Heart left ventricle (tissue), 16 donors: ENCODE data around the gene MVB12B. TPM values are rescaled to one million over a fixed set of nuclear protein-coding genes. Genes with fewer than 3 reads are reported as not detected.

Experiments
- ATAC-seq, 4 donors: fragments of 200-7000 bp; cut with Tn5 transposase; one replicate each; pipeline ENCODE4 v1.9.1; 2020 to 2022; ENCODE audit warnings: moderate library complexity in 4 of 4, mild to moderate bottlenecking in 3 of 4, moderate number of reproducible peaks in 1 of 4
- DNase-seq, 5 donors: peaks; one replicate each; pipeline ENCODE4 v3.0.0-alpha.2; 2020
- H3K27ac ChIP-seq, 12 donors: fragments of 200-600 bp; sonication (generic) in 4 of 12; one replicate each; pipeline versions ENCODE4 v1.5.0 to v1.8.0; 2016 to 2022; ENCODE audit warnings: mild to moderate bottlenecking in 2 of 12
- H3K27me3 ChIP-seq, 9 donors: fragments of 200-600 bp; sonication (generic) in 2 of 9; one replicate each; pipeline versions ENCODE4 v1.5.1 to v1.8.0; 2016 to 2022; ENCODE audit warnings: mild to moderate bottlenecking in 3 of 9
- H3K36me3 ChIP-seq, 9 donors: fragments of 200-600 bp; sonication (generic) in 2 of 9; one replicate each; pipeline versions ENCODE4 v1.5.0 to v1.8.0; 2018 to 2022; ENCODE audit warnings: mild to moderate bottlenecking in 2 of 9
- H3K4me1 ChIP-seq, 12 donors: fragments of 200-600 bp; sonication (generic) in 4 of 12; one replicate each; pipeline versions ENCODE4 v1.5.0 to v1.8.0; 2016 to 2022; ENCODE audit warnings: mild to moderate bottlenecking in 3 of 12
- H3K4me3 ChIP-seq, 12 donors: fragments of 200-600 bp; sonication (generic) in 4 of 12; one replicate each; pipeline versions ENCODE4 v1.5.0 to v1.8.0; 2017 to 2022; ENCODE audit warnings: mild to moderate bottlenecking in 9 of 12, moderate library complexity in 4 of 12
- H3K9me3 ChIP-seq, 12 donors: fragments of 200-600 bp; sonication (generic) in 4 of 12; one replicate each; pipeline versions ENCODE4 v1.5.0 to v1.8.0; 2016 to 2022; ENCODE audit warnings: mild to moderate bottlenecking in 1 of 12
- POLR2A ChIP-seq, 2 donors: fragments of 450-650 bp; IDR thresholded peaks; one replicate each; pipeline ENCODE4 v1.6.1; 2017; ENCODE audit warnings: antibody characterized with exemption in 2 of 2, mild to moderate bottlenecking in 2 of 2, moderate library complexity in 2 of 2
- WGBS, 4 donors: extraction: QIAGEN DNeasy Blood & Tissue Kit in 2 of 4; methylation state at CpG; one replicate each; pipeline versions ENCODE4 v1.1.5 to v1.1.7; 2013 to 2018; 5-methylcytosine and 5-hydroxymethylcytosine counted together
- intact Hi-C, 10 donors: fragments of 100-400 bp; cut with DNase I; formaldehyde crosslinking; loops; one replicate each; pipeline versions ENCODE4 v1.11.1 to v1.14.2; 2022
- polyA plus RNA-seq, 2 donors: library from polyadenylated mRNA; stranded (reverse); fragments of 200-250 nt; gene quantifications; one replicate each; pipeline ENCODE4 v1.2.3, GENCODE V29; 2013
- total RNA-seq, 9 donors: library from RNA; depleted of rRNA in 2 of 9; stranded (reverse); fragments of >200 nt in 2 of 9; fragmentation: NEBNext Ultra II Directional in 3 of 9; extraction: Animal tissue kit (Norgen Biotek cat#: 25700) in 3 of 9; gene quantifications; one replicate each; pipeline versions ENCODE4 v1.1.0 to v1.2.4, GENCODE V29; 2016 to 2023
- TF ChIP-seq, protein P1 (sequence below), 12 donors: fragments of 200-600 bp; sonication (generic) in 4 of 12; IDR thresholded peaks; one replicate each; pipeline versions ENCODE4 v1.5.0 to v1.8.0; 2018 to 2022; ENCODE audit warnings: antibody characterized with exemption in 12 of 12, mild to moderate bottlenecking in 5 of 12
- donor health status: ischemic (EF 13 %, LVEDD 7.1; RV severe dilation, severe dysfunction).
- donor health status: healthy with polysubstance abuse.
- donor health status: DM: no; HTN: yes; CAD: no.
- donor health status: DM: no; HTN: no; CAD: no.
- donor health status: ischemic (EF 25% LVEDD 6.9; RV normal size, moderate dysfunction).
- donor health status: ischemic (EF 25% LVEDD 5.7; RV mildly dilated, moderate dysfunction).
- donor health status: healthy.
- donor health status: DM: yes; HTN: yes; CAD: no.
- donor health status: ischemic (EF 35%, LVEDD 5.7; RV mildly dilated, moderate dysfunction).
- donor health status: nonischemic (EF 11% LVEDD 7.7; RV severe dilation, severe dysfunction).
- donor health status: DM: yes; HTN: yes; CAD: no.
- donor health status: PGD.
- donor health status: ischemic (EF 29% LVEDD 5.4; RV normal size, mild dysfunction).
- donor health status: nonischemic (EF 23%, LVEDD 6.1; RV moderate dilation, normal function).

MVB12B gene
- total and polyA plus RNA-seq, 11 donors = 4.9 to 16.2 (median 11.0) TPM

DNA sequence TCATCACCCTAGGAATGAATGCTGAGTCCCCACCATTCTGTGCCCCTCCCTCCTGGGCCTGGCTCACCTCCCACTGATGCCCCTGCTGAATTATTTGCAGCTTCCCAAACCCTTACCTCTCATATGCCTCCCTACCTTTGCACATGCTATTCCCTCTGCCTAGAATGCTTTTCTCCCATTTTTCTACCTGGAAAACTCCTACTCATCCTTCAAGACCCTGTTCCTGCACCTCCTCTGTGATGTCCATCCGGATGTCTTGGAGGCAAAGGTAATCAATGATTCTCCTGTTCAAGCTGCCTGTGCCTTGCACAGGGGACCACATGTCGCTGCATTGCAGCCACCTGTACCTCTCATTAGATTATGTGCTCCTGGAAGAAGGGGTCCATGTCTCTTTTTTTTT, 182.3 kb downstream of the MVB12B start:
- DNase-seq (no peak), ATAC-seq (no peak)
- Histone ChIP-seq H3K27me3 (peaks cover 6 to 30% (median 8%) of the 10 kb centered on the region in 9 donors), H3K27ac (no peak overlapping the region), H3K36me3 (peaks cover 0 to 10% (median under 1%) of the 10 kb centered on the region in 9 donors), H3K4me3 (no peak overlapping the region), H3K9me3 (no peaks in the 10 kb centered on the region), H3K4me1 (peaks cover 0 to 5% (median 0%) of the 10 kb centered on the region in 12 donors)
- TF ChIP-seq, protein P1, sequence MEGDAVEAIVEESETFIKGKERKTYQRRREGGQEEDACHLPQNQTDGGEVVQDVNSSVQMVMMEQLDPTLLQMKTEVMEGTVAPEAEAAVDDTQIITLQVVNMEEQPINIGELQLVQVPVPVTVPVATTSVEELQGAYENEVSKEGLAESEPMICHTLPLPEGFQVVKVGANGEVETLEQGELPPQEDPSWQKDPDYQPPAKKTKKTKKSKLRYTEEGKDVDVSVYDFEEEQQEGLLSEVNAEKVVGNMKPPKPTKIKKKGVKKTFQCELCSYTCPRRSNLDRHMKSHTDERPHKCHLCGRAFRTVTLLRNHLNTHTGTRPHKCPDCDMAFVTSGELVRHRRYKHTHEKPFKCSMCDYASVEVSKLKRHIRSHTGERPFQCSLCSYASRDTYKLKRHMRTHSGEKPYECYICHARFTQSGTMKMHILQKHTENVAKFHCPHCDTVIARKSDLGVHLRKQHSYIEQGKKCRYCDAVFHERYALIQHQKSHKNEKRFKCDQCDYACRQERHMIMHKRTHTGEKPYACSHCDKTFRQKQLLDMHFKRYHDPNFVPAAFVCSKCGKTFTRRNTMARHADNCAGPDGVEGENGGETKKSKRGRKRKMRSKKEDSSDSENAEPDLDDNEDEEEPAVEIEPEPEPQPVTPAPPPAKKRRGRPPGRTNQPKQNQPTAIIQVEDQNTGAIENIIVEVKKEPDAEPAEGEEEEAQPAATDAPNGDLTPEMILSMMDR (IDR thresholded peaks at IDR 0.05) = no peak
- TF ChIP-seq POLR2A (IDR thresholded peaks at IDR 0.05) = no peak
- WGBS, 4 donors = 94 to 98% (median 96%) methylated on average over 2 of the region's 2 CpGs
- intact Hi-C loops = loop anchor here in 5 of 10 donors (10.0 kb wide), 2 partner anchors 176 to 186 kb away; no protein-coding TSS in a partner anchor

DNA sequence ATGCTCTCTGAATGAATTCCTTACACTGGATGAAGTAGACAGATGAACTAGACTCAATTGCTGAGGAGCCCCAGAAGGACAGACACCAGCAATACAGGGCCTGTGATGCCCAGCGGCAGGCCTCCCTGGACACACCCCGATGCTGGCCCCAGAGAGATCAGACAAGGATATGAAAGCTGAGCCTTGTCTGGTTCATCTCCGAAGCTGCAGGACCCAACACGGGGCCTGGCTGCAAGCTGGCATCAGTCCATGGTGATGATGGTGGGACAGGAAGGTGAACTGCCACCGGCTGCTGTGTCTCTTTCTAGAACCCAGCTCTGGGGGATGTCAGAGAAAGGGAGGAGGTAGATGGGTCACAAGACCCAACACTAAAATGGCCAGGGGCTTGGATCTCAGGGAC, 183.1 kb downstream of the MVB12B start:
- peaks cover 0 to 3% (median 0%) of the 10 kb centered on the region in 9 donors for H3K36me3 ChIP-seq
- DNase-seq = no peak
- H3K4me1 ChIP-seq = peaks cover 0 to 11% (median 0%) of the 10 kb centered on the region in 12 donors
- ATAC-seq = no peak
- 77 to 83% (median 81%) methylated on average over 5 of the region's 5 CpGs for WGBS, 4 donors
- intact Hi-C loops = loop anchor here in 5 of 10 donors (10.0 kb wide), 2 partner anchors 175 to 185 kb away; no protein-coding TSS in a partner anchor
- TF ChIP-seq, protein P1 (IDR thresholded peaks at IDR 0.05) = no peak
- TF ChIP-seq POLR2A (IDR thresholded peaks at IDR 0.05) = no peak
- H3K4me3 ChIP-seq = no peak overlapping the region
- H3K27me3 ChIP-seq = peaks cover 10 to 38% (median 15%) of the 10 kb centered on the region in 9 donors
- H3K27ac ChIP-seq = no peak overlapping the region
- no peaks in the 10 kb centered on the region for H3K9me3 ChIP-seq

DNA sequence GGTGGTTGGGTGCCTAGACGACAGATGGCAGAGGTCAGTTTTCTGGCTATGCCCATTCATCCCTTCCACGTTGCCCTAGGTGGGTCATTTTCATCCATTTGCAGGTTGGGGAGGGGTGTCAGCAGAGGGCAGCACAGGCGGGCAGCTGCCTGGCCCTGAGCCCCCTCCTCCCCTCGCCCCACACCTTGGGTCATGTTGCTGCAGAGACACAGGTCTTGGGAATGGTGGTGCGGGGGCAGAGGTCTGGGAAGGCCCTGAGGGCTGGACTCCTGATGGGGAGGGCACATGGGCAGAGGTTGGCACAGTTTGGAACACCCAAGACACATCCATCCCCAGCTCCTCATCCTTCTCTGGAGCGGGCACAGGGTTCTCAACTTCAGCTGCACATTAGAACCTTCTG, 183.9 kb downstream of the MVB12B start:
- Histone ChIP-seq H3K4me3 (no peak overlapping the region), H3K9me3 (no peaks in the 10 kb centered on the region), H3K27me3 (peaks cover 16 to 46% (median 20%) of the 10 kb centered on the region in 9 donors), H3K36me3 (no peaks in the 10 kb centered on the region), H3K27ac (no peak overlapping the region), H3K4me1 (peaks cover 0 to 11% (median 1%) of the 10 kb centered on the region in 12 donors)
- ATAC-seq = no peak
- no peak for DNase-seq
- intact Hi-C loops = no loop called here
- 64 to 80% (median 68%) methylated on average over 6 of the region's 6 CpGs for WGBS, 4 donors
- TF ChIP-seq, protein P1 (IDR thresholded peaks at IDR 0.05) = no peak
- TF ChIP-seq POLR2A (IDR thresholded peaks at IDR 0.05) = no peak

DNA sequence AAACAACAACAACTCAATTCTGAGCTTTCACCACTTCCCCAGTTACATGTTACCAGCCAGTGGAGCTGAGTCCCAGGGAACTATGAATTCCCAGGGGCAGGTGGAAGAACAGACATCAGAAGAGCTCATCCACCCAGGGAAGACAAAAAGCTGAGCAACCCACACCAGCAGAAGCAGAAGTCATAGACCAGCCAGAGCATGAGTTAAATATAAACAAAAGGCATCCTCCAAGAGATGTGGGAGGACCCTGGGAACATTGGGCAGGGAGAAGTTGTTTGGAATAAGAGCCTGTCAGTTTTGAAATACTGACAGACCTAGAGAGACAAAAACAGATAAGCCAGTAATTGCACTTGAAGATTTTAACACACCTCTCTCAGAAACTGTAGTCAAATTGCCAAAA, 184.8 kb downstream of the MVB12B start:
- DNase-seq = no peak
- Histone ChIP-seq H3K4me1 (peaks cover 0 to 13% (median 2%) of the 10 kb centered on the region in 12 donors), H3K4me3 (no peak overlapping the region), H3K9me3 (no peaks in the 10 kb centered on the region), H3K27ac (no peak overlapping the region), H3K27me3 (peaks cover 16 to 54% (median 23%) of the 10 kb centered on the region in 9 donors), H3K36me3 (no peaks in the 10 kb centered on the region)
- intact Hi-C loops = no loop called here
- TF ChIP-seq, protein P1 (IDR thresholded peaks at IDR 0.05) = no peak
- no peak for TF ChIP-seq POLR2A (IDR thresholded peaks at IDR 0.05)
- no peak for ATAC-seq
